ENCODE results near the gene GGTLC2.
"Not testable (repeated sequence)": the region's sequence is repeated elsewhere in the genome, so short reads cannot be mapped to it uniquely, and the experiment has no call there.

The GGTLC2 gene

DNA sequence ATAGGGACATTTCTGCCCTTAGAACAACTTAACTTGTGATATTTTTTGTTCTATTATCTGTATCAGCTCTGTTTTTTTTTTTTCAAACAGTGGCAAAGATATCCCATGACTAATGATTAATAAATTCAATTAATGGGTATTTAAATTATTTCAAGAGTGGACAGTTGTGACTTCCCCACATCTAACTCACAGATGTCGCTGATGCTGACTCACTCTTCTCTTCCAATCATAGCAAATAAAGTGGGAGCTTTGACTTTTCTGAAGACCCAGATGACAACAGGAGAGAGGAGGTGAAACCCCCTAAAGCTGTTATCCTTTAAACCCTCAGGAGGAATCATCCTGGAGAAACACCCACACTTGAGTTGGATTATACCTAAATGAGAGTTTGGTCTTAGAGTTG lies 27.1 kb downstream of the GGTLC2 start:
- H3K36me3 Mint-ChIP-seq (ENCODE audit: low read depth), result no peaks in the 10 kb centered on the region
- peaks cover 8% of the 10 kb centered on the region for H3K27me3 Mint-ChIP-seq
- H3K4me1 Mint-ChIP-seq, result no peaks in the 10 kb centered on the region
- H3K9me3 Mint-ChIP-seq, result no peaks in the 10 kb centered on the region
- DNase-seq, result no peak
- H3K4me3 Mint-ChIP-seq, result no peak overlapping the region
- no peak for ATAC-seq
- H3K27ac Mint-ChIP-seq, result no peak overlapping the region

DNA sequence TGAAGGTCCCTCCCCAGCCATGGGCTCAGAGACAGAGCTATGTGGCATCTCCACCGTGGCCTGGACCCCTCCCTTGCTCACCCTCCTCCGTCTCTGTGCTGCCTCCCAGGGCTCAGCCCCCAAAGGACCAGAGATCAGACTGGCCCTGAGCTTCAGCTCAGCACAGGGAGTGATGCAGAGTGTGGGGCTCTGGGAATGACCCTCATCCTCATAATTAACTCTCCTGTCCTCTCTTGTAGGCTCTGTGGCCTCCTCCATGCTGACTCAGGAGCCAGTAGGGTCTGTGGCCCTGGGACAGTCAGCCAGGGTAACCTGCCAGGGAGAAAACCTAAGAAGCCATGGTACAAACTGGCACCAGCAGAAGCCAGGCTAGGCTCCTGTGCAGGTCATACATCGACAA lies 28.7 kb downstream of the GGTLC2 start:
- ATAC-seq (no peak), DNase-seq (no peak)
- no peak overlapping the region for H3K27ac Mint-ChIP-seq

DNA sequence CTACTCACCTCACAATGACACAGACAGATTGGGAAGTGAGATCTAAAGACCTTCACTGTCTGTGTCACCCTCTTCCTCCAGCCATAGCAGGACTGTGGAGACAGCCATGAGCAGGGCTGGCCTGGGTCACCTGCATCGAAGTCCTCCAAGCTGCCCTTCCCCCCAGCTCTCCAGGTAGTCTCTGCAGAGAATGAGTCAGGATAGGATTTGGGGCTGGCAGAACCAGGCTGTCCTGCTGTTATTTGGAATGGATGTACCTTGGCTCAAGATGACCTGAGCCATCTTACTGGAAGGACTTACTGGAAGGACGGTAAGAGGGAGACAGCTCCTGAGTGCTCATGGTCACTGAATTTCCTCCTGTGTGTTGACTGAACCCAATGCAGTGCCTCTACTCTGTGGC lies 29.2 kb downstream of the GGTLC2 start:
- H3K9me3 Mint-ChIP-seq, result no peaks in the 10 kb centered on the region
- no peak overlapping the region for H3K27ac Mint-ChIP-seq
- H3K27me3 Mint-ChIP-seq, result peaks cover 12% of the 10 kb centered on the region
- no peak overlapping the region for H3K4me3 Mint-ChIP-seq
- ATAC-seq (no peak), DNase-seq (no peak)
- no peaks in the 10 kb centered on the region for H3K36me3 Mint-ChIP-seq (ENCODE audit: low read depth)
- no peaks in the 10 kb centered on the region for H3K4me1 Mint-ChIP-seq

More for the DNA sequence above, 28.7 kb downstream of the GGTLC2 start:
- H3K27me3 Mint-ChIP-seq, result peaks cover 12% of the 10 kb centered on the region
- no peaks in the 10 kb centered on the region for H3K9me3 Mint-ChIP-seq
- H3K36me3 Mint-ChIP-seq (ENCODE audit: low read depth), result no peaks in the 10 kb centered on the region
- H3K4me3 Mint-ChIP-seq, result no peak overlapping the region
- no peaks in the 10 kb centered on the region for H3K4me1 Mint-ChIP-seq

DNA sequence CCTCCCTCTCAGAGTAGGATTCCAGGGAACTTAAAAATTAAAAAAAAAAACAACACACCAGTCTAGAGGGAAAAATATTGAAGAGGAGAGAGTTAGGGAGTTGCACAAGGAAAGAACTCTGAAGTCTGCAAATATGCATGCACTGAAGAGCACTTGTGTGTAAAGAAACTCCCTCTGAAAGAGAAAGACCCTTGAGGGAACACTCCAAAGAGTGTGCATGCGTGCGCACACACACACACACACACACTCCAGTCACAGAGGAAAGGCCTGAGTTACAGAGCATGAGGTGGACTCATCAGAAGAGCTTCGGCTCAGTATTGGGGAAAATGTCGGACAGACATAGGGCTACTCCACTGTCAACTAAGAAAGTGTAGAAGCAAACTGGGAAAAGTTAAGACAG lies 30.1 kb downstream of the GGTLC2 start:
- H3K27me3 Mint-ChIP-seq, result peaks cover 11% of the 10 kb centered on the region
- ATAC-seq (no peak), DNase-seq (no peak)
- no peaks in the 10 kb centered on the region for H3K36me3 Mint-ChIP-seq (ENCODE audit: low read depth)
- H3K9me3 Mint-ChIP-seq, result no peaks in the 10 kb centered on the region
- no peaks in the 10 kb centered on the region for H3K4me1 Mint-ChIP-seq
- no peak overlapping the region for H3K27ac Mint-ChIP-seq
- no peak overlapping the region for H3K4me3 Mint-ChIP-seq

DNA sequence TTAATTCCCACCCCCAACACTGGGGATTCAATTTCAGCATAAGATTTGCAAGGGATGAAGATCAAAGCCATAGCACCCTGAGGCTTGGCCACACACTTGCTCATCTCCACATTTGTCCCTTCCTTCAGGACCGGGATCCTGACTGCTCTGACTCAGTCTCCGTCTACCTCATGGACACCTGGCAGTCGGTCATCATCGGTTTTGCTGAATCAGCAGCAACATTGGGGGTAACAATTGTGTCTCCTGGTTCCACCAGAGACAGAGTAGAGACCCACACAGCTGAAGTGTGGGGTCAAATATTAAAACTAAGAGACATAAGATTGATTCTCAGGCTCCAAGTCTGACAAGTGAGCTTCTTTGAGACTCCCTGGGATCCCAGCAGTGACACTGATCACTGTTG lies 34.6 kb downstream of the GGTLC2 start:
- no peaks in the 10 kb centered on the region for H3K36me3 Mint-ChIP-seq (ENCODE audit: low read depth)
- no peak overlapping the region for H3K4me3 Mint-ChIP-seq
- no peaks in the 10 kb centered on the region for H3K4me1 Mint-ChIP-seq
- H3K27me3 Mint-ChIP-seq, result peaks cover 7% of the 10 kb centered on the region
- DNase-seq (no peak), ATAC-seq (no peak)
- no peaks in the 10 kb centered on the region for H3K9me3 Mint-ChIP-seq
- no peak overlapping the region for H3K27ac Mint-ChIP-seq

DNA sequence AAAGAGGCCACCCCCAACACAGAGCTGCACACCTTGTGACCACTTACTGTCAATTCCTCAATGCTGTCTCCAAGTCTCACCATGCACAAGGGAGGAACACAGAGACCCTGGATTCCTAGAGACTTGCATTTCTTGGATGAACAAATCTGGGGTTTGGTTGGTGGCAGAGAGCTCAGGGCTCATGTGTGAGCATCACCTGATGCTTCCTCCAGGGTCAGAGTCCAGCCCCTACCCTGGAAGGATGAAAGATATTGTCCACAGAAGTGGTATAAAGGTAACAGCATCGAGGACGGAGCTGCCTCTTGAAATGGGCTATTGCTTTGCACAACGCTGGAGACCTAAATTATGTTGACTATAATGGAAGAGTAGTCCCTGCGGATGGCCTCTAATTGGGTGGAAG lies 36.0 kb downstream of the GGTLC2 start:
- no peak overlapping the region for H3K27ac Mint-ChIP-seq
- ATAC-seq (no peak), DNase-seq (no peak)
- H3K9me3 Mint-ChIP-seq, result no peaks in the 10 kb centered on the region
- H3K4me1 Mint-ChIP-seq, result no peaks in the 10 kb centered on the region
- no peaks in the 10 kb centered on the region for H3K36me3 Mint-ChIP-seq (ENCODE audit: low read depth)
- peaks cover 4% of the 10 kb centered on the region for H3K27me3 Mint-ChIP-seq
- H3K4me3 Mint-ChIP-seq, result no peak overlapping the region

DNA sequence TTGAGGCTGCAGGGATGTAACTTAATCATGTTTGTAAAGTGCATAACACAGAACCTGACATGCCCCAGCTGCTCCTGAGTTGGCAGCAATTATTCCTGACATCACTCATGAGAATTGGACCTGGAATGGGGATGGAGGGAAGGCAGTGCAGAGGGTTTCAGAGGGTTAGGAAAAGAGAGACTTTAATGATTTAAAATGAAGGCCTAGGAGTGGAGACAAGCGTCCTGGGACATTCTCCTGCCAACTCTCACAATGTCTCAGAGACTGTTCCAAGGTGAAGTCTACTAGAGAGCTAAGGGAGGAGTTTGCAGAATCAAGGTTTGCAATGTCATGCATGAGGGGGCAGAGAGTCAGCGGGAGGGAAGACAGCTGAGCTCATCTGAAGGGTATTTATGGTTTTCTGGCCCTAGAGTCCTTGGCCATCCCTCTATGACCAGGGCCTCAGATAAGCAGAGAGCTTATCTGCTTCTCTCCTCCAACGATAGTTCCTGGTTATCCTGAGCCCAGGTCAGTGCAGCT lies 36.9 kb downstream of the GGTLC2 start:
- Mint-ChIP-seq H3K27me3 (peaks cover 4% of the 10 kb centered on the region), H3K4me3 (no peak overlapping the region), H3K4me1 (no peaks in the 10 kb centered on the region), H3K27ac (no peak overlapping the region), H3K36me3 (ENCODE audit: low read depth) (no peaks in the 10 kb centered on the region), H3K9me3 (no peaks in the 10 kb centered on the region)
- DNase-seq (no peak), ATAC-seq (no peak)

DNA sequence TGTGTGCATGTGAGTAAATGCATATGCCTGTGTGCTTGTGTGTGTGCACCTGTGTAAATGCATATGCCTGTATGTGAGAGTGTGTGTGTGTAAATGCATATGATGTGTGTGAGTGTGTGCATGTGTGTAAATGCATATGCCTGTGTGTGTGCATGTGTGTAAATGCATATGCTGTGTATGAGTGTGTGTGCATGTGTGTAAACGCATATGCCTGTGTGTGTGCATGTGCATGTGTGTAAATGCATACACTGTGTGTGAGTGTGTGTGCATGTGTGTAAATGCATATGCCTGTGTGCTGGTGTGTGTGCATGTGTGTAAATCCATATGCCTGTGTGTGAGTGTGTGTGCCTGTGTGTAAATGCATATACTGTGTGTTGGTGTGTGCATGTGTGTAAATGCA lies 37.8 kb downstream of the GGTLC2 start:
- no peak overlapping the region for H3K4me3 Mint-ChIP-seq
- H3K27me3 Mint-ChIP-seq, result peaks cover 2% of the 10 kb centered on the region
- no peak for DNase-seq
- no peaks in the 10 kb centered on the region for H3K9me3 Mint-ChIP-seq
- H3K4me1 Mint-ChIP-seq, result peaks cover 3% of the 10 kb centered on the region
- no peak overlapping the region for H3K27ac Mint-ChIP-seq
- no peak for ATAC-seq
- H3K36me3 Mint-ChIP-seq (ENCODE audit: low read depth), result no peaks in the 10 kb centered on the region

DNA sequence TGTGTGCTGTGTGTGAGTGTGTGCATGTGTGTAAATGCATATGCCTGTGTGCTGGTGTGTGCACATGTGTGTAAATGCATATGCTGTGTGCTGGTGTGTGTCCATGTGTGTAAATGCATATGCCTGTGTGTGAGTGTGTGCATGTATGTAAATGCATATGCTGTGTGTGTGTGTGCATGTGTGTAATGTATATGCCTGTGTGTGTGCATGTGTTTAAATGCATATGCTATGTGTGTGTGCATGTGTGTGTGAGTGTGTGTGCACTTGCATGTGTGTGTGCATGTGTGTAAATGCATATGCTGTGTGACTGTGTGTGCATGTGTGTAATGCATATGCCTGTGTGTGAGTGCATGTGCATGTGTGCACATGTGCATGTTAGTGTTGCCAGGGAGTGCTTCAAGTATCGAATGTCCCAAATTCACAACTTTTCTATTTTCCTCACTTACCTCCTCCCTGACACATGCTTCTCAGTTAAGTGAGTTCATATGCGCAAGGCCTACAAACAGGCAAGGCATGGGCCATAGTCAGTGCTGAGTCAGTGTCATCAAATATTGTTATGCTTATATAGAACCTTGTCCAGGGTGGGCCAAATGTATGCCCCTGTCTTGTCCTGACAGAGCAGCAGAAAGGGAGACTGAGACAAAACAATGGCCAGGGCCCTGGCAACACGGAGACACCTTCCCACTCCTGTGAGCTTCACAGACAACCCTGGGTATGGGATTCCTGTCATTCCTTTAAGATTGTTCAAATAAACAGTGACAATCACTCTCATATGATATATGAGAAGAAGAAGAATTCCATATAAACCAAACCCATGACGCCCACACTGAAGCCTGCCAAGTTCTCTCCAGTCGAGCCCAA lies 38.6 kb downstream of the GGTLC2 start:
- H3K36me3 Mint-ChIP-seq (ENCODE audit: low read depth), result no peaks in the 10 kb centered on the region
- peaks cover 3% of the 10 kb centered on the region for H3K4me1 Mint-ChIP-seq
- DNase-seq, result no peak
- no peak overlapping the region for H3K4me3 Mint-ChIP-seq
- no peaks in the 10 kb centered on the region for H3K27me3 Mint-ChIP-seq
- no peaks in the 10 kb centered on the region for H3K9me3 Mint-ChIP-seq
- no peak overlapping the region for H3K27ac Mint-ChIP-seq
- no peak for ATAC-seq

DNA sequence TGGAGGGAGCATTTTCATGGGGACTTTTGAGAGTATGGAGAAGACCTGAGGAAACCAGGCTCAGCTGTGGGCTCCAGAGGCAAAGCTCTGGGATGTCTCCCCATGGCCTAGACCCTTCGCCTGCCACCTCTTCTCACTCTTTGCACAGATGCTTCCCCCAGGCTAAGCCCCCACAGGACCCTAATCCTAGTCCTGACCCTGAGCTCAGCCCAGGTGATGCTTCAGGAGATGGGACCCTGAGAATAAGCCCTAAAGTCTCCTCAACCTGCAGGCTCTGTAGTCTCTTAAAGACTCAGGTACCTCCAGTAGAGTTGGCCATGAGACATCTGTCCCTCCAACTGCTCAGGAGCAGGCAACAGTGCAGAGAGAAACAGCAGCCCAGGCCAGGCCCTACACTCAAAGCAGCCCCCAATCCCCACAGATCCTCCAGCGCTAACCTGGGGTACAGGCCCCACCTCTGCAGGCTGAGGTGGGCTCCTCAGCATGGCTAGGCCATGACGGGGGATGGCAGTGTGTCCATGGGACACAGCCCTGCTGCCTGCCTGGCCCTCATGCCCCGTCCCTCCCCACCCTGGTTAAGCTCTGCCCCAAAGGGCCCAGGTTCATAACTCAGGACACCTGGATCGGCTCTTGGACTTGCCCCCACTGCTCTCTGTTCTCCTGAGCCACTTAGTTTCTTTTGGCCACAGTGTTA lies 39.4 kb downstream of the GGTLC2 start:
- ATAC-seq, result no peak
- H3K4me3 Mint-ChIP-seq, result no peak overlapping the region
- no peaks in the 10 kb centered on the region for H3K9me3 Mint-ChIP-seq
- no peak overlapping the region for H3K27ac Mint-ChIP-seq
- no peak for DNase-seq
- H3K27me3 Mint-ChIP-seq, result no peaks in the 10 kb centered on the region
- no peaks in the 10 kb centered on the region for H3K36me3 Mint-ChIP-seq (ENCODE audit: low read depth)
- peaks cover 3% of the 10 kb centered on the region for H3K4me1 Mint-ChIP-seq

DNA sequence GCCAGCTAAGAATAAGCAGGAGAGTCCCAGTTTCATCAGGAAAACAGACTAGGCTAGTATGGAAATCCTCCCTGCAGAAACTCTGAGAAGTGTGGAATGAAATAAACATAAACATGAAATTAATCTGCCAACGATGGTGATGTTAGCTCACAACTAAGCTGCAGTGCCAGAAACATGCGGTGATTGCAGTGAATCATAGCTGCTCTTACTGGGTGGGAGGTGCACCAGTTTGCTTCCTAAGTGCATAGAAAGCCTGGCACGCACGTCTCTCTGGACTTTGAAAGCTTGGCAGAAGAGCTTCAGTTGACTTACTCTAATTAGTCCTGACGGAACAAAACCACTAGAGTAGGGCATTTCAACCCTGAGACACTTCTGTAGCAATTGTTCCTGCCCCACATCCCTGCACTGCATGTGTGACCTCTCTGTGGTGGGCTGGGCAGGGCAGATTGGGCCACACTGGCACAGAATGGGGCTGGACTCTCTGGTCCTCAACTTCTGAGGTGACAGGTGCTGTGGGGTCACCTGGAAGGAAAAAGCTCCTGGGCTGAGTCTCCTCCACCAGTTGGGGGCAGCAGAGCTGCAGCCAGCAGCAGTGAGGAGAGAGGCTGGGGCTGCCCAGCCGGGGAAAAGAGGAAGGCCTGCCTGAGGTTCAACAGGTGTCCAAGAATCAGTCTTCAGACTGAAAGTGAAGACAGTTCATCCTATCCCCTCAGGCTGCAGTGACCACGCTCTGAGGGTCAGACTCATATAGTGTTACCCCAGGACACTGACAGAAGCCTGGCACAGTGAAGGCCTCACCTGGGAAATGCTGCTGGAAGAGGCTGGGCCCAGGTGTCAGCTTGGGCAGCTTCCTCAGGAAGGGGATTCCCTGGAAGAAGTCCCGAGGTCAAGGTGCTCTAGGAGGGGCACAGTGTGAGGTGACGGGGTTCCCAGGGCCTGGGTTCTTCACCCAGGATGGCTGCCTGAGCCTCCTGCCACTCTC lies 40.5 kb downstream of the GGTLC2 start:
- peak; percentile 12 for DNase-seq
- no peaks in the 10 kb centered on the region for H3K9me3 Mint-ChIP-seq
- no peak overlapping the region for H3K4me3 Mint-ChIP-seq
- no peak for ATAC-seq
- H3K4me1 Mint-ChIP-seq, result peaks cover 3% of the 10 kb centered on the region
- H3K27ac Mint-ChIP-seq, result no peak overlapping the region
- H3K36me3 Mint-ChIP-seq (ENCODE audit: low read depth), result no peaks in the 10 kb centered on the region
- no peaks in the 10 kb centered on the region for H3K27me3 Mint-ChIP-seq

DNA sequence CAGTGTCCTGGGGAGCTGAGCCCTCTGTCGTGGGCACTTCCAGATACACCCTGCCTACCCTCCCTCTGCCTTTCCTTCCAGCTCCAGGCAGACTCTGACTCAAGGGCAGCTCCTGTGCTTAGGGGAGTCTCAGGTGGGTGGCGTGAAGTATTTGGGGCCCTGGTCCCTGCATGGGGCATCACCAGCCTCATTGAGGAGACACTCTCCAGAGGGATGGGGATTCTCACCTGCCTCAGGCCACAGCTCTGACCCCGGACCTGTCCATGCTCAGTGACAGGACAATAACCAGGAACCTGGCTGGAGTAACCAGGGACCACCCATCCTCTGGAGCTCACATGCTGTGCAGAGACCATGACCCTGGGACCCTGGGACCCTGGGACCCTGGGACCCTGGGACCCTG lies 41.2 kb downstream of the GGTLC2 start:
- H3K27me3 Mint-ChIP-seq, result no peaks in the 10 kb centered on the region
- DNase-seq, result no peak
- no peak for ATAC-seq
- peaks cover 3% of the 10 kb centered on the region for H3K4me1 Mint-ChIP-seq
- no peak overlapping the region for H3K4me3 Mint-ChIP-seq
- H3K36me3 Mint-ChIP-seq (ENCODE audit: low read depth), result no peaks in the 10 kb centered on the region
- no peaks in the 10 kb centered on the region for H3K9me3 Mint-ChIP-seq
- H3K27ac Mint-ChIP-seq, result no peak overlapping the region

DNA sequence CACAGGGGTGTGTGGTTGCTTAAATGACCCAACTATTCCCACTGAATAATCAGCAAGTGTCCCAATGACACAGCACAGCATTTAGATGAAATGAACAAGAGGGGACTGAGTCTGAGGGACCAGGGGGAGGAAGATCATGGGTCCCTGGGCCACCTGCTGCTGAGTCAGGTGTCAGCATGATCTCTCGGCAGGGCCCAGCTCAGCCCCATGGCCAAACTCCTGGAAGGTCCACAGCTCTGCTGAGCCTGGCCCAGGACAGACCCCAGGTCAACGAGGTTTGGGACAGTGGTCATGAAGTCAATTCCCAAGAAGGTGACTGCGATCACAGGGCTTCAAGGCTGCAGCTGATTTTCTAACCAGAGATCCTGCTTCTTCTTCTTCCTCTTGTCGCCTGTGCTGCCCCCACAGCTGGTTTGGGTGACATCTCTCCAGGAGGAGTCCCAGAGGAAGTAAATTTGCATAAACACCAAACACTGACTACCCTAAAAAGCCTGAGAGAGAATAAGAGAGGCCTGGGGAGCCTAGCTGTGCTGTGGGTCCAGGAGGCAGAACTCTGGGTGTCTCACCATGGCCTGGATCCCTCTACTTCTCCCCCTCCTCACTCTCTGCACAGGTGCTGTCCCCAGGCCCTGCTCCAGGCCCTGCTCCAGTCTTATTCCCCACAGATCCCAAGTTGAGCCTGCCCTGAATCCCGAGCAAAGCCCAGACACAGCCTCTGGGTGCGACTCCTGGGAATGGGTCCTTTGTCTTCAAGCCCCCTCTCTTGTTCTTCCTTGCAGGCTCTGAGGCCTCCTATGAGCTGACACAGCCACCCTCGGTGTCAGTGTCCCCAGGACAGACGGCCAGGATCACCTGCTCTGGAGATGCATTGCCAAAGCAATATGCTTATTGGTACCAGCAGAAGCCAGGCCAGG lies 42.0 kb downstream of the GGTLC2 start:
- DNase-seq, H3K9me3 Mint-ChIP-seq: not testable (repeated sequence)

More for the DNA sequence above, 42.0 kb downstream of the GGTLC2 start:
- not testable (repeated sequence) for H3K36me3 Mint-ChIP-seq (ENCODE audit: low read depth); ATAC-seq; H3K27ac Mint-ChIP-seq; H3K4me1 Mint-ChIP-seq; H3K27me3 Mint-ChIP-seq; H3K4me3 Mint-ChIP-seq

All from activated naive CD8-positive, alpha-beta T cell treated with anti-CD3 and anti-CD28 coated beads, Interleukin-2, amount 50 U/mL, for 24 hours (primary cell).